GM12865 (cell line): ENCODE data around the gene LIN28B.

ENCODE experiments used
- DNase-seq: peaks from one replicate; pipeline ENCODE4 v3.0.0; 2010; ENCODE audit warnings: low read depth
- H3K4me3 ChIP-seq: 2 replicates; pipeline ENCODE4 v1.5.1; 2011; ENCODE audit warnings: mild to moderate bottlenecking, low read depth, low read length, control low read depth
- TF ChIP-seq, protein P1 (sequence below): IDR thresholded peaks from 2 replicates; pipeline ENCODE4 v1.5.1; 2011; ENCODE audit warnings: low read length, control low read depth, low read depth, inconsistent platforms; ENCODE audit not compliant: insufficient read depth; ENCODE audit errors: missing control alignments

The LIN28B gene

GRCh38 chr6:104957301-104958177, 632 bp downstream of the LIN28B start:
- DNase-seq: no peak
- H3K4me3 ChIP-seq: no peak overlapping the region

GRCh38 chr6:104958178-104959025, 1.5 kb downstream of the LIN28B start:
- no peak for DNase-seq
- TF ChIP-seq, protein P1, sequence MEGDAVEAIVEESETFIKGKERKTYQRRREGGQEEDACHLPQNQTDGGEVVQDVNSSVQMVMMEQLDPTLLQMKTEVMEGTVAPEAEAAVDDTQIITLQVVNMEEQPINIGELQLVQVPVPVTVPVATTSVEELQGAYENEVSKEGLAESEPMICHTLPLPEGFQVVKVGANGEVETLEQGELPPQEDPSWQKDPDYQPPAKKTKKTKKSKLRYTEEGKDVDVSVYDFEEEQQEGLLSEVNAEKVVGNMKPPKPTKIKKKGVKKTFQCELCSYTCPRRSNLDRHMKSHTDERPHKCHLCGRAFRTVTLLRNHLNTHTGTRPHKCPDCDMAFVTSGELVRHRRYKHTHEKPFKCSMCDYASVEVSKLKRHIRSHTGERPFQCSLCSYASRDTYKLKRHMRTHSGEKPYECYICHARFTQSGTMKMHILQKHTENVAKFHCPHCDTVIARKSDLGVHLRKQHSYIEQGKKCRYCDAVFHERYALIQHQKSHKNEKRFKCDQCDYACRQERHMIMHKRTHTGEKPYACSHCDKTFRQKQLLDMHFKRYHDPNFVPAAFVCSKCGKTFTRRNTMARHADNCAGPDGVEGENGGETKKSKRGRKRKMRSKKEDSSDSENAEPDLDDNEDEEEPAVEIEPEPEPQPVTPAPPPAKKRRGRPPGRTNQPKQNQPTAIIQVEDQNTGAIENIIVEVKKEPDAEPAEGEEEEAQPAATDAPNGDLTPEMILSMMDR: no peak
- no peak overlapping the region for H3K4me3 ChIP-seq

More at GRCh38 chr6:104957301-104958177, 632 bp downstream of the LIN28B start:
- TF ChIP-seq, protein P1: no peak

DNA sequence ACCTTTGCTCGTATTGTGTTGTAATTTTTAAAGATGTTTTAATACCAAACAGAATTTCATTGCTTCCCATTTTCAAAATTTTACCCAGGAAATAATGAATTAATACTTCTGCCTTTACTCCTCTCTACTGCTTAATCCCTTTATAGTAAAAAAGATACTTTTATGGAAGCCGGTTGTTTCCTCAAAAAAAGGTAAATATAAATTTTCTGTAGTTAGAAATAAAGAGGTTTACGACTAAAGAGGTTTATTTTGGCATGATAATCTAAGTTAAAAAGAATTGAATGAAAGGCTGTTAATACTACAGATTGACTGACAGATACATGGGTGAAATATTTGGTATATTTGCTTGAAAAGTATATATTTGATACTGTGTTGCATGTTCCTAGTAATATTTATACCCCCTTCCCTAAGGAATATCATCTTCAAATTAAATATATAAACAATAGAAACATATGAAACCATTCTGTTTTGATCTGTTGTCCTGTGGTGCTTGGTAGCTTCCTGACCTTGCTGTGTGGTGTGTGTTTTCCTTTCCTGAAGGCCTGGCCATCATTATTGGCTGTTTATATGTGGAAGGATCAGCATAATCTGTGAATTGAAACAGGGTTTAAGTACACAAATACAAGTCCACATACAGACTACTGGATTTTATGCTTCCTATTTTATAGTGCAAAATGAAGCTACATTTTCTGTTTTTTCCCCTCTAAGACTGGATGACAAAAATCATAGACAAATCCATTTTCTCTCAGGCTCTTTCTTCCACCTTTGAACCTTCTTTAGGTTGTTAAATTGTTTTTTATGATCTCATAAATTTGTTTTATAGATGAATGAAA, 2.3 kb downstream of the LIN28B start:
- no peak for DNase-seq
- no peak overlapping the region for H3K4me3 ChIP-seq
- TF ChIP-seq, protein P1: no peak

- TF ChIP-seq, protein P1: no peak
- no peak overlapping the region for H3K4me3 ChIP-seq
- no peak for DNase-seq
Observed at GRCh38 chr6:104969108-104969507, 12.2 kb downstream of the LIN28B start.

GRCh38 chr6:104969785-104970581, 13.1 kb downstream of the LIN28B start:
- DNase-seq: no peak
- no peak overlapping the region for H3K4me3 ChIP-seq
- TF ChIP-seq, protein P1: no peak

- DNase-seq: no peak
- TF ChIP-seq, protein P1: no peak
- H3K4me3 ChIP-seq: no peak overlapping the region
Observed at GRCh38 chr6:104973404-104973803, 16.5 kb downstream of the LIN28B start.
